ENCODE data around the gene SNRPD1. TPM values are rescaled to one million over a fixed set of nuclear protein-coding genes. Genes with fewer than 3 reads are reported as not detected.

SNRPD1 gene
- total and polyA plus RNA-seq, 9 of the 15 experiments (the other 6 are each of a cell fraction or from before 2014, with no cell fraction given), result 186 to 1,063 (median 313) TPM

DNA sequence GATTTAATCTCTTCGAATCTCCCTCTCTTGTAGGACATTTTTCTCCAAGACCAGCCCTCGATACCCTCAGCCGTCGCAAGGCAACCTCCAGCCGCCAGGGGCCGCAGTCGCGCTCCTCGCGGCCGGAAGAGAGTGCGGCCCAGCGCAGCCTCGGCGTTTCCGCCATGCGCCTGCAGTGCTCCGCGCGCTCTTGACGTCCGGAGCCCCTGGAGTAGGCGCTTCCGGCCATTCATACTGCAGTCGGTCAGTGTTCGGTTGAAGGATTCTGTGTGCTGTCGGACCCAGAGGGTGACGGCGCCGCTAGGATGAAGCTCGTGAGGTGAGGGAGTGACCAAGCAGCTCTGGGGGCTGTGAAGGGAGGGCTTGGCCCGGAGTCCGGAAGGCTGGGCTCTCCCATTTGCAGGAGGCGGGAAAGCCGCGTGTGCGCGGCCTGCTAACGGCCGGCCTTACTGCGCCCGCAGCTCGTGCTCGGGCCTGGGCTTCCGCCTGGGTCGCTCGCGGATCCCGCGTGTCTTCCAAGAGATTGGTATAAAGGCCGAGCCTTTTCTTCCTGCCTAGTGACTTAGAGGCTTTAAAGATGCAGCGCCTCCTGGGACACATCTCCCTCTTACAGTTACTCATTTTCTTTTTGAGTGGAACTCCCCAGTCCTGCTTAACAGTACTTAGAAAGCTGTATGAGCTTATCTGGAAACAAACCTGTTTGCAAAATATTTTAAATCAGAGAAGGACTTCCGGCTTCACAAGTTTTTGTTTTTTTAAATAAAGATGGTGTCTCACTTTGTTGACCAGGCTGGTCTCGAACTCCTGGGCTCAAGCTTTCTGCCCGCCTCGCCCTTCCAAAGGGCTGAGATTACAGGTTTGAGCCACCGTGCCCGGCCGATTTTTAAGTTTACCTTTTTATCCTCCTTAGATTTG lies at the start of gene SNRPD1 (continued):
- TF ChIP-seq, protein P1, sequence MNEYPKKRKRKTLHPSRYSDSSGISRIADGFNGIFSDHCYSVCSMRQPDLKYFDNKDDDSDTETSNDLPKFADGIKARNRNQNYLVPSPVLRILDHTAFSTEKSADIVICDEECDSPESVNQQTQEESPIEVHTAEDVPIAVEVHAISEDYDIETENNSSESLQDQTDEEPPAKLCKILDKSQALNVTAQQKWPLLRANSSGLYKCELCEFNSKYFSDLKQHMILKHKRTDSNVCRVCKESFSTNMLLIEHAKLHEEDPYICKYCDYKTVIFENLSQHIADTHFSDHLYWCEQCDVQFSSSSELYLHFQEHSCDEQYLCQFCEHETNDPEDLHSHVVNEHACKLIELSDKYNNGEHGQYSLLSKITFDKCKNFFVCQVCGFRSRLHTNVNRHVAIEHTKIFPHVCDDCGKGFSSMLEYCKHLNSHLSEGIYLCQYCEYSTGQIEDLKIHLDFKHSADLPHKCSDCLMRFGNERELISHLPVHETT (CRISPR knock-in tag; conservative IDR thresholded peaks at IDR 0.05 in 1 of 2, IDR thresholded peaks at IDR 0.05 in 1 of 2), result peak in 1 of 2 experiments; percentile 71; a peak in 2 of 4 replicates
- TF ChIP-seq NKRF (IDR thresholded peaks at IDR 0.05; ENCODE audit: borderline replicate concordance) (peak; percentile 98), CHCHD3 (CRISPR knock-in tag; IDR thresholded peaks at IDR 0.05) (no peak), XRCC5 (IDR thresholded peaks at IDR 0.05; ENCODE audit: low read depth, low read length) (peak; percentile 92; the same call in 1 of the 2 replicates), SLC30A9 (CRISPR knock-in tag; IDR thresholded peaks at IDR 0.05) (no peak), SRSF9 (IDR thresholded peaks at IDR 0.05; ENCODE audit: borderline replicate concordance, low read depth, low read length) (no peak), ZNF232 (CRISPR knock-in tag; IDR thresholded peaks at IDR 0.05) (no peak), FOXK2 (conservative IDR thresholded peaks at IDR 0.05 in 1 of 2, IDR thresholded peaks at IDR 0.05 in 1 of 2; ENCODE audit: low read depth in 2 of 2) (peak; percentile 57 to 71), ZNF347 (CRISPR knock-in tag; IDR thresholded peaks at IDR 0.05; ENCODE audit: low read depth) (no peak), GTF2A2 (tag; IDR thresholded peaks at IDR 0.05) (no peak), ATF4 (CRISPR knock-in tag; IDR thresholded peaks at IDR 0.05) (no peak), HMGXB4 (CRISPR knock-in tag; IDR thresholded peaks at IDR 0.05) (peak; percentile 93), SMARCE1 (IDR thresholded peaks at IDR 0.05) (no peak), ZNF354B (CRISPR knock-in tag; IDR thresholded peaks at IDR 0.05) (no peak), GTF2F1 (IDR thresholded peaks at IDR 0.05; ENCODE audit: low read depth, low read length) (peak; percentile 57), ZEB2 (IDR thresholded peaks at IDR 0.05) (no peak; the same call in 1 of the 2 replicates), SMARCA5 (IDR thresholded peaks at IDR 0.05) (no peak)
- TF ChIP-seq, protein P2, sequence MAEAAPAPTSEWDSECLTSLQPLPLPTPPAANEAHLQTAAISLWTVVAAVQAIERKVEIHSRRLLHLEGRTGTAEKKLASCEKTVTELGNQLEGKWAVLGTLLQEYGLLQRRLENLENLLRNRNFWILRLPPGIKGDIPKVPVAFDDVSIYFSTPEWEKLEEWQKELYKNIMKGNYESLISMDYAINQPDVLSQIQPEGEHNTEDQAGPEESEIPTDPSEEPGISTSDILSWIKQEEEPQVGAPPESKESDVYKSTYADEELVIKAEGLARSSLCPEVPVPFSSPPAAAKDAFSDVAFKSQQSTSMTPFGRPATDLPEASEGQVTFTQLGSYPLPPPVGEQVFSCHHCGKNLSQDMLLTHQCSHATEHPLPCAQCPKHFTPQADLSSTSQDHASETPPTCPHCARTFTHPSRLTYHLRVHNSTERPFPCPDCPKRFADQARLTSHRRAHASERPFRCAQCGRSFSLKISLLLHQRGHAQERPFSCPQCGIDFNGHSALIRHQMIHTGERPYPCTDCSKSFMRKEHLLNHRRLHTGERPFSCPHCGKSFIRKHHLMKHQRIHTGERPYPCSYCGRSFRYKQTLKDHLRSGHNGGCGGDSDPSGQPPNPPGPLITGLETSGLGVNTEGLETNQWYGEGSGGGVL (CRISPR knock-in tag; IDR thresholded peaks at IDR 0.05), result no peak

Measured in K562 (cell line).